Left ventricle myocardium inferior (tissue), 1 donor: ENCODE results near the gene ANTXR2. TPM values are rescaled to one million over a fixed set of nuclear protein-coding genes. Genes with fewer than 3 reads are reported as not detected.

Experiments
- DNase-seq: peaks from one replicate; pipeline ENCODE4 v3.0.0-alpha.2; 2020
- H3K27ac ChIP-seq: fragments of 200-600 bp; replicated peaks from 2 replicates; pipeline ENCODE4 v1.8.0; 2021
- H3K27me3 ChIP-seq: fragments of 200-600 bp; 2 replicates; pipeline ENCODE4 v1.8.0; 2021; ENCODE audit warnings: low read depth
- H3K36me3 ChIP-seq: fragments of 200-600 bp; 2 replicates; pipeline ENCODE4 v1.8.0; 2021
- H3K4me1 ChIP-seq: fragments of 200-600 bp; 2 replicates; pipeline ENCODE4 v1.8.0; 2021
- H3K4me3 ChIP-seq: fragments of 200-600 bp; 2 replicates; pipeline ENCODE4 v1.8.0; 2021; ENCODE audit warnings: mild to moderate bottlenecking, moderate library complexity
- H3K9me3 ChIP-seq: fragments of 200-600 bp; replicated peaks from 2 replicates; pipeline ENCODE4 v1.8.0; 2021
- intact Hi-C: fragments of 100-400 bp; cut with micrococcal nuclease; formaldehyde crosslinking; loops from one replicate; pipeline ENCODE4 v1.11.0; 2022
- total RNA-seq: library from RNA; stranded (reverse); fragmentation: NEBNext Ultra II Directional; extraction: Animal tissue kit (Norgen Biotek cat#: 25700); gene quantifications from one replicate; pipeline ENCODE4 v1.2.1, GENCODE V29; 2021
- TF ChIP-seq, protein P1 (sequence below): fragments of 200-600 bp; IDR thresholded peaks from 2 replicates; pipeline ENCODE4 v1.8.0; 2021; ENCODE audit warnings: antibody characterized with exemption, mild to moderate bottlenecking, borderline replicate concordance
- donor health status: DM: no; HTN: yes; CAD: no; lungs with severe emphysema.

The ANTXR2 gene
- total RNA-seq, 1 donor from 2014 or later, result 42.4 TPM

- no peak for DNase-seq
- no peaks in the 10 kb centered on the region for H3K36me3 ChIP-seq
- H3K4me1 ChIP-seq, result peaks cover 4% of the 10 kb centered on the region
- TF ChIP-seq, protein P1, sequence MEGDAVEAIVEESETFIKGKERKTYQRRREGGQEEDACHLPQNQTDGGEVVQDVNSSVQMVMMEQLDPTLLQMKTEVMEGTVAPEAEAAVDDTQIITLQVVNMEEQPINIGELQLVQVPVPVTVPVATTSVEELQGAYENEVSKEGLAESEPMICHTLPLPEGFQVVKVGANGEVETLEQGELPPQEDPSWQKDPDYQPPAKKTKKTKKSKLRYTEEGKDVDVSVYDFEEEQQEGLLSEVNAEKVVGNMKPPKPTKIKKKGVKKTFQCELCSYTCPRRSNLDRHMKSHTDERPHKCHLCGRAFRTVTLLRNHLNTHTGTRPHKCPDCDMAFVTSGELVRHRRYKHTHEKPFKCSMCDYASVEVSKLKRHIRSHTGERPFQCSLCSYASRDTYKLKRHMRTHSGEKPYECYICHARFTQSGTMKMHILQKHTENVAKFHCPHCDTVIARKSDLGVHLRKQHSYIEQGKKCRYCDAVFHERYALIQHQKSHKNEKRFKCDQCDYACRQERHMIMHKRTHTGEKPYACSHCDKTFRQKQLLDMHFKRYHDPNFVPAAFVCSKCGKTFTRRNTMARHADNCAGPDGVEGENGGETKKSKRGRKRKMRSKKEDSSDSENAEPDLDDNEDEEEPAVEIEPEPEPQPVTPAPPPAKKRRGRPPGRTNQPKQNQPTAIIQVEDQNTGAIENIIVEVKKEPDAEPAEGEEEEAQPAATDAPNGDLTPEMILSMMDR, result no peak
- H3K4me3 ChIP-seq, result no peak overlapping the region
- H3K27me3 ChIP-seq, result no peaks in the 10 kb centered on the region
- intact Hi-C loops, result no loop called here
- no peaks in the 10 kb centered on the region for H3K9me3 ChIP-seq
- no peak overlapping the region for H3K27ac ChIP-seq
Measured at GRCh38 chr4:80091688-80092087, 18.7 kb upstream of the ANTXR2 start.

DNA sequence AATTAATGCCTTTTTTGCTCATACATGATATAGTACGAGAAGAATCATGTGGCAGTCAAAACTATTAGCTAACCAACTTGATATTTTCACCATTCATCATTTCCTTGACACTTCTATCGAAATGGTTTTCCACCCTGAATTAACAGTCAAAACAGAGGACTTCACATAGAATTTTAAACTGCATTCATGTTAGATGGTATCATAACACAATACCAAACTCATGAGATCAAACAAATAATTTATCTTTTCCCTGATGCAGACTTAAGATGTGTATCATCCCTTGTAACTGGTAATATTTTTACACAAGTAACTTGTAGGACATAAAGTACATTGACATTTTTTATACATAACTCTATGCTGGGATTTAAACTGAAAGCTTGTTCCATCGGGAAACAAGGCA is 18.2 kb upstream of the ANTXR2 start:
- Histone ChIP-seq H3K36me3 (no peaks in the 10 kb centered on the region), H3K27ac (no peak overlapping the region), H3K4me3 (no peak overlapping the region), H3K4me1 (no peaks in the 10 kb centered on the region), H3K9me3 (no peaks in the 10 kb centered on the region), H3K27me3 (no peaks in the 10 kb centered on the region)
- no peak for DNase-seq
- TF ChIP-seq, protein P1, result no peak
- intact Hi-C loops, result no loop called here

DNA sequence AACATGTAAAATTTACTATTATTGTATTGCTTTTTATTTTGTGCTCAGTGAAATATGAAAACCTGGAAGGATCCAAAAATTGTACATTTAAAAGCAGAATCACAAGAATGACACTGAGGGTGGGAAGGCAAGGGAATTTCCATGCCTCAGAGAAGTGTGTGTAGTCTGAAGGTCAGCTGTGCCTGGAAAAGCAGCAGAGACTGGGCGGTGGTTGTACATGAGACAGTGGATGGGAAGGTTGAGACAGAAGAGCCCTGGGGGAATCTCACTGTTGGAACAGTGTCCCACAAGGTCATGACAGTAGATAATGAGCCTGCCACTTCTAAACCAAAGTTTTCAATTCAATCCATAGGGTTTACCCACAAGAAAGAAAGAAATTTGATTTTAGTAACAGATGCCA is 17.1 kb upstream of the ANTXR2 start:
- DNase-seq, result no peak
- H3K4me1 ChIP-seq, result no peaks in the 10 kb centered on the region
- no peak overlapping the region for H3K27ac ChIP-seq
- no peaks in the 10 kb centered on the region for H3K27me3 ChIP-seq
- H3K9me3 ChIP-seq, result no peaks in the 10 kb centered on the region
- H3K4me3 ChIP-seq, result no peak overlapping the region
- no peaks in the 10 kb centered on the region for H3K36me3 ChIP-seq
- TF ChIP-seq, protein P1, result no peak
- intact Hi-C loops, result no loop called here

DNA sequence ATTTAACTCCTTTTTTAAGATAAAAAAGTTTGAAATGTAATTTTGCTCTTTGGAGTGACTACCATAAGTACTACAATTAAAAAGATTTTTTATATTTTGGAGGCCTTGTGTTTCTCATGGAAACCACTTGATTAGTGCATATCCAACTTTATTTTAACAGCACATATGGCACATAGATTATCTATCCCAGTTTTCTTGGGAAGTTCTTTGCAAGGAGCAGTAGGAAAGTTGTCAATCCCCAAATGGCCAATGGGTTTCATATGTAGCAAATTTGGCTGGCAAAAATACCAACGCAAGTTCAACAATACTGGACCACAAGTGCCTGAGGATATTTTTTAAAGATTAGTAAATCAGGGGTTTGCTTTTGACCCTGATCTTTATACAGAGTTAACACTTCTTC is 15.4 kb upstream of the ANTXR2 start:
- no peak for DNase-seq
- Histone ChIP-seq H3K9me3 (no peaks in the 10 kb centered on the region), H3K36me3 (no peaks in the 10 kb centered on the region), H3K27me3 (no peaks in the 10 kb centered on the region), H3K27ac (no peak overlapping the region), H3K4me1 (no peaks in the 10 kb centered on the region), H3K4me3 (no peak overlapping the region)
- TF ChIP-seq, protein P1, result no peak
- intact Hi-C loops, result no loop called here

DNA sequence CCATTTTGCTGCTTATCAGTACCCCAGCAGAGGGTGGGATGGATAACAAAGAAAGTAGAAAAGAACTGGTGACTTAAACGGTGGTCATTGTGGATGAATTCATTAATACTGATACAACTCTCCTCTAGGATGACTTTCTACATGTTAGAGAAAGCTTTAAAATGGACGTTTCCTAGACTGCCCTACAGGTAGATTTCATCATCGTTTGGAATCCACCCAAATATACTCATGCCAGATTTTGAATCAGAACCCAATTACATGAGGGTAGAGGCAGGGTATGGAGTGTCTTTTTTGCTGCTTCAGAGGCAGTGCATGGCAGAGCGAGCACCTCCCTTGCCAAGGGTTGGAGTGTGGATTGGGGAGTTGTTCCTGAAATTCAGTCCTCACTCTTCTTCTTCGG is 13.3 kb upstream of the ANTXR2 start:
- no peak overlapping the region for H3K27ac ChIP-seq
- no peaks in the 10 kb centered on the region for H3K36me3 ChIP-seq
- H3K9me3 ChIP-seq, result no peaks in the 10 kb centered on the region
- intact Hi-C loops, result no loop called here
- H3K27me3 ChIP-seq, result no peaks in the 10 kb centered on the region
- no peak overlapping the region for H3K4me3 ChIP-seq
- H3K4me1 ChIP-seq, result no peaks in the 10 kb centered on the region
- TF ChIP-seq, protein P1, result no peak
- DNase-seq, result no peak

DNA sequence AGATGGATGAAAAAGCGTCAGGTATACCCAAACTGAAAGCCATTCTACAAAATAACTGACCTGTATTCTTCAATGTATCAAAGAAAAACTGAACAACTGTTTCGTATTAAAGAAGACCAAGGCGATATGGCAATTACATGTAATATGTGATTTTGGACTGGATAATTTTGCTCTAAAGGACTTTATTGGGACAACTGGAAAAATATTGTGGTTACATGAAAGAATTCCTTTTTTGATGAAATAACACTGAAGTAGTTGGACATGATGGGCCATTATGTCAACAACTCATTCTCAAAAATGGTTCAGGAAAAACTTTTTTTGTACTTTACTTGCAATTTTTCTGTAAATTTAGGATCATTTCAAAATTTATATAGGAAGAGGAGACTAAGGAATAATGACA is 12.1 kb upstream of the ANTXR2 start:
- no peak for DNase-seq
- Histone ChIP-seq H3K27ac (no peak overlapping the region), H3K4me1 (no peaks in the 10 kb centered on the region), H3K27me3 (no peaks in the 10 kb centered on the region), H3K9me3 (no peaks in the 10 kb centered on the region), H3K4me3 (no peak overlapping the region), H3K36me3 (no peaks in the 10 kb centered on the region)
- TF ChIP-seq, protein P1, result no peak
- intact Hi-C loops, result no loop called here
